HG02943 (cell line): Measurements from ENCODE around the gene SOX18.
"Not testable (repeated sequence)": the region's sequence is repeated elsewhere in the genome, so short reads cannot be mapped to it uniquely, and the experiment has no call there.

Experiments
- ATAC-seq: cut with Tn5 transposase; IDR thresholded peaks from one replicate; pipeline ENCODE4 v1.9.1; 2021; ENCODE audit warnings: mild to moderate bottlenecking, low read depth, moderate library complexity; ENCODE audit not compliant: unreplicated experiment

Gene SOX18

DNA sequence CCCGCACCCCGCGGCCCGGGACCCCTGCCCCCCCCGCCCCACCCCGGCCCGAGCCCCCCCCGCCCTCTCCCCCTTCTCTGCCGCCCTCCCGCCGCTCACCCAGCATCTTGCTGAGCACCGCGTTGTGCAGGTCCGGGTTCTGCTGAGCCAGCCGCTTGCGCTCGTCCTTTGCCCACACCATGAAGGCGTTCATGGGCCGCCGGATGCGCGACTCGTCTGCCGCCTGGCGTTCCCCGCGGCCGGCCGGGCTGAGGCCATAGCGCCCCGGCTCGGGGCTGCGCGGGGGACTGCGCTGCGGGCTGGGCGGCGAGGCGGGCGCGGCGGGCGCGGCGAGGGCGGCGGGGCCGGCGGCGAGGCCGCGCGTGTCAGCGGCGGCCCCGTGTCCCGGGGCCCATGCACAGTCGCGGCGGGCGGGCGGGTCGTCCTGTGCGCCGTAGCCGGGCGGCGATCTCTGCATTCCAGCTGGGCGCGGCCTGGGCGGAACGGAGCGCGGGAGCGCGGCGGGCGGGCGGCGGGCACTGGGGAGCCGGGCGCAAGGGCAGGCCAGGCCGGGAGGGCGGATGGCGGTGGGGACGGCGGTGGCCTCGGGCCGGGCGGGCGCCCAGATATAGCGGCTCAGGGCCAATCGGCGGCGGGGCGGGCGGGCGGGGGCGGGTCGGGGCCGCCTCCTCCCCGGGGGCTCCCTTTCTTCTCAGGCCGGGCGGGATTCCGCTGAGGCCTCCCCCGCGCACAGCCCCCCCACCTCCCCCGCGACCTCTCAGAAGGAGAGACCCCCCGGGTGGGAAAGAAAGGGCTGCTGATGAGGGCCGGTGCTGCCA is at the start of gene SOX18:
Gene SOX18, minus strand, starts transcription at position 580 of the 818 bp plus-strand sequence. Its CDS starts 123 bp downstream, at position 457.
- ATAC-seq, result no peak

DNA sequence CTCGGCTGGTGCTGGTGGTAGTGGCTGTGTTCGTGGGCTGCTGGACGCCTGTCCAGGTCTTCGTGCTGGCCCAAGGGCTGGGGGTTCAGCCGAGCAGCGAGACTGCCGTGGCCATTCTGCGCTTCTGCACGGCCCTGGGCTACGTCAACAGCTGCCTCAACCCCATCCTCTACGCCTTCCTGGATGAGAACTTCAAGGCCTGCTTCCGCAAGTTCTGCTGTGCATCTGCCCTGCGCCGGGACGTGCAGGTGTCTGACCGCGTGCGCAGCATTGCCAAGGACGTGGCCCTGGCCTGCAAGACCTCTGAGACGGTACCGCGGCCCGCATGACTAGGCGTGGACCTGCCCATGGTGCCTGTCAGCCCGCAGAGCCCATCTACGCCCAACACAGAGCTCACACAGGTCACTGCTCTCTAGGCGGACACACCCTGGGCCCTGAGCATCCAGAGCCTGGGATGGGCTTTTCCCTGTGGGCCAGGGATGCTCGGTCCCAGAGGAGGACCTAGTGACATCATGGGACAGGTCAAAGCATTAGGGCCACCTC is 49.1 kb upstream of the SOX18 start:
- ATAC-seq, result no peak

DNA sequence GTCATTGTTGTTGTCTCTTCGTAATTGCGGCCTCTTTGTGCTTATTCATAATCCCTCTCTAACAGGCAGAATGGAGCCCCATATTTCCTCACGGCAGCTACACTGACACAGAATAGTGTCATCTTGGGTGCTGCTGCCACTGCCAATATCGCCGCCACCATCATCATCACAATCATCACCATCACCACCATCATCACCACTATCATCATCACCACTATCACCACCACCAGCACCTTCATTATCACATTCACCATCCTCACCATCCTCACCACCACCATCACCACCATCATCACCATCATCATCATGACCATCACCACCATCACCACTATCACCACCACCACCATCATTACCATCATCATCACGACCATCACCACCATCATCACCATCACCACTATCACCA is 47.1 kb upstream of the SOX18 start:
- ATAC-seq, result no peak

DNA sequence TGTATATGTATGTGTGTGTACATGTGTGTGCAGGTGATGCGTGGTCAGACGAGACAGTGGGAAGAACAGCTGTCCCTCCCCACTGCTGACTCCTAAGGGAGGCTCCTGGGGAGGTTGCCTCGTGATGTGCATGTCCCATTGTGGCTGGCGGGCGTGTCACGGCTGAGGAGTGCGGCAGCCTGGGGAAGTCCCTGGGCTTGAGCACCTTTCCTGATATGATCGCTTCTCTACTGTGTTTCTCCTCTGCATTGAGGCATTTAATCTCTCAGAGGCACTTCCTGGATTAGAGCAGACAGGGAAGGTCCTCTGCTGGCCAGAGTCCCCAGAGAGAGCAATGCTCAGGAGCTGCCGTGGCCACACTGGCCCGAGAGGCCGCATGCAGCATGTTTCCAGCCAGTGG is 46.5 kb upstream of the SOX18 start:
- ATAC-seq, result no peak

DNA sequence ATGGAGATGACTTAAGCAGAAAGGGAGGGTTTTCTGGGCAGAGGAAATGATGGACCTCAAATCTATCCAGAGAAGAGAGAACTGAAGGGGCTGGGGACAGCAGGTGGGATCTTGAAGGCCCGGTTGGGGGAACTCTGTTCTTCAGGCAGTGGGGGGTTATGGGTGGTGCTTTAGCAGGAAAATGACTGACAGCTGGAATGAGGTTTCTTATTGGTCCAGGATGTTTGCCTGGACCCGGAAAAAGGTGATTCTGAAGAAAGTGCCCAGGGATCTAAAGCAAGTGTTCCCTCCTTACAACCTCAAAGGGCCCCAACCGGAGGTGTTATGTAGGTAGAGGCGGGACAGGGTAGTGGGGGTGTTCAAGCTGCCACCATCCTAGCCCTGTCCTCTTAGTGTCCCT is 46.0 kb upstream of the SOX18 start:
- ATAC-seq, result no peak

DNA sequence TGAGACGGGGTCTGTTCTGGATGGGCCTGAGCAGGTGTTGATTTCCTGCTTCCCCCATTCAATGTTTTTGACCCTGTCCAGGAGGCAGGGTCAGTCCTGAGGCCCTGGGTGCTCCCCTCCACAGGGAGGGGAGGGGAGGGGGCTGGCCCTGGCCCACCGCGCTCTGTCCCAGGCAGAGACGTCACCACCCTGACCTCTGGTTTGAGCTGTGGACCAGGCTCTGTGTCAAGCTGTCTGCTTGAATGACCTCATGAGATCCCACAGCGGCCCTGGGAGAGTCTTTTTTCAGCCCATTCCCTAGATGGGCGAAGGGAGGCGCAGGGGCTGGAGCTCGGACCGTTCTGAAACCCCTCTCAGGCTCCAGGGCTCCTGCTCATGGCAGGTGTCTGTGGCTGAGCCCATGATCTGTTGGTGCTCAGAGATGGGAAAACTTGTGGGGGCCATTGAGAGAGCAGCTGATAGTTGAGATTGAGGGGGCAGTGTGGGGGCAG is 43.6 kb upstream of the SOX18 start:
- no peak for ATAC-seq

DNA sequence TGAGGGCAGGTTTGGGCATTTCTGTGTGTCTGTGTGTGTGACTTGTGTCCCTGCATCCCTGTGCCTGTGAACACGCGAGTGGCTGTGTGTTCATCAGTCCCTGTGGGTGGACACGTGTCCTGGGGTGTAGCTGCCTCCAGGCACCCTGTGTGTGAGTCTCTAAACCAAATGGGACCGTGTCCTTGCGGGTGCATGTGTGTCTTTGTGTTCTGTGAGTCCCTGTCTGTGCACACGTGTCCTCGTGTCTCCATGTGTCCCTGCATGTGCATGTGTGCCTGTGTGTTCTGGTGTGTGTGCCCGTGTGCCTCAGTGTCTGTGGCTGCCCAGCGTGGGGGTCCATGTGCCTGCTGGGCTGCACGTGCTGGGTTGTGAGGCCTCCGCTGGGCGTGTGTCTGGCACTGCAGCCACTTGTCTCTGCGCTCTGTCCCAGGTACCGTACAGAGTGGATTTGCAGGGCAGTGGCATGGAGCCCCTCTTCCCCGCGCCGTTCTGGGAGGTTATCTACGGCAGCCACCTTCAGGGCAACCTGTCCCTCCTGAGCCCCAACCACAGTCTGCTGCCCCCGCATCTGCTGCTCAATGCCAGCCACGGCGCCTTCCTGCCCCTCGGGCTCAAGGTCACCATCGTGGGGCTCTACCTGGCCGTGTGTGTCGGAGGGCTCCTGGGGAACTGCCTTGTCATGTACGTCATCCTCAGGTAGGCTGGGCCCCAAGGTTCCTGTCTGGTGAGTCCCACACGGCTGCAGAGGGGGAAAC is 43.0 kb upstream of the SOX18 start:
- no peak for ATAC-seq

DNA sequence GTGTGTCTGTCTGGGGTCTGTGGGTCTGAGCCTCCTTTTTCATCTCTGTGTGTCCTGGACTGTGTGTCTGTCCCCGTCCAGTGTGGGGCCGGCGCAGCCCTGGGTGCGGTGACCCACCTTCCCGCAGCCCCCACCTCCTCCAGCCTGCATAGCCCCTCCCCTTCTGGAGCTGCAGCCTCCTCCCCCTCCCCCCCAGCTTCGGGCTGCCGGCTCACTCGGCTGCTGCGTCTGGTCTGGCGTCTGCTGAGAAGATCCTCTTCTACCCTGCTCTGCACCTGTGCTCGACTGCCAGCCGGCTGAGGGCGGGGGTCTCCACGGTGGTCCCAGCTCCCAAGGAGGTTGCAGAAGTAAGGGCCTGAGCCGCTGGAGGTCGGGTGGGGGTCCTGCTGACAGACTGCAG is 42.3 kb upstream of the SOX18 start:
- no peak for ATAC-seq

DNA sequence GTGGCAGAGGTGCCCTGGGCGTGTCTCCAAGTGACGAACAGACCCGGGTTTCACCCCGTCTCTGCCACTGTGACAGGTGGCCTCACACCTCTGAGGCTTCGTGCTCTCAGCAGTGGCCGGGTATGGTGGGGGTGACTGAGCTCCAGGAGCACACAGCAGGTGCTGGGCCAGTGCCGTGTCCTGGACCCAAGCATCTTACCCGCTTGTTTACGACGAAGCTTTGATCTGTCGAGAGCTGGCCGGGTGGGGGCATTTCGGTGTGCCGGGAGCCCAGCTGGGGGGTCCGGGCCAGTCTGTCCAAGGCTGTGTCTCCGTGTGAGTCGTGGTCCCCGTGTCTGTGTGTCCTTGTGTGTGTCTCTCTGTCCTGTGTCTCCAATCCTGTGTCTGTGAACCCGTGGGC is 41.9 kb upstream of the SOX18 start:
- no peak for ATAC-seq

DNA sequence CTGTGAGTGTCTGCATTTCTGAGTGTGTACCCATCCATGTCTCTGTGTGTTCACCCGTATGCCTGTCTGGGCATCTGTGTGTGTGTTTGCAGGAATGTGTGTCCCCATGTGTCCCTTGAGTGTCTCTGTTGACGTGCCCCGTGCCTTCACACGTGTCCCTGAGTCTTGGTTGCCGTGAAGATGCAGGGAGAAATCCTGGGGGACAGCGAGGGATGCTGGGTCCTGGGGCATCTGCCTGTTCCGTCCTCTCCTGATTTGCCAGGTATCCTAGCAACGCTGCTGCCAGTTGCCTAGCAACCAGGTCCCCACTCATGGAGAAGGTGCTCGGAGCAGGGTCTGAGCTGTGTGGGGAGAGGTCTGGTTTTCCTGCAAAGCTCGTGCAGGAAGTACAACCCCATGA is 40.7 kb upstream of the SOX18 start:
- ATAC-seq, result no peak

DNA sequence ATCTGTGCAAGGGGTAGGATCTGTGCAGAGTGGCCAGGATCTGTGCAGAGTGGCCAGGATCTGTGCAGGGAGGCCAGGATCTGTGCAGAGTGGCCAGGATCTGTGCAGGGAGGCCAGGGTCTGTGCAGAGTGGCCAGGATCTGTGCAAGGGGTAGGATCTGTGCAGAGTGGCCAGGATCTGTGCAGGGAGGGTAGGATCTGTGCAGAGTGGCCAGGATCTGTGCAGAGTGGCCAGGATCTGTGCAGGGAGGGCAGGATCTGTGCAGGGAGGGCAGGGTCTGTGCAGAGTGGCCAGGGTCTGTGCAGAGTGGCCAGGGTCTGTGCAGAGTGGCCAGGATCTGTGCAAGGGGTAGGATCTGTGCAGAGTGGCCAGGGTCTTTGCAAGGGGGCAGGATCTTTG is 39.1 kb upstream of the SOX18 start:
- not testable (repeated sequence) for ATAC-seq

DNA sequence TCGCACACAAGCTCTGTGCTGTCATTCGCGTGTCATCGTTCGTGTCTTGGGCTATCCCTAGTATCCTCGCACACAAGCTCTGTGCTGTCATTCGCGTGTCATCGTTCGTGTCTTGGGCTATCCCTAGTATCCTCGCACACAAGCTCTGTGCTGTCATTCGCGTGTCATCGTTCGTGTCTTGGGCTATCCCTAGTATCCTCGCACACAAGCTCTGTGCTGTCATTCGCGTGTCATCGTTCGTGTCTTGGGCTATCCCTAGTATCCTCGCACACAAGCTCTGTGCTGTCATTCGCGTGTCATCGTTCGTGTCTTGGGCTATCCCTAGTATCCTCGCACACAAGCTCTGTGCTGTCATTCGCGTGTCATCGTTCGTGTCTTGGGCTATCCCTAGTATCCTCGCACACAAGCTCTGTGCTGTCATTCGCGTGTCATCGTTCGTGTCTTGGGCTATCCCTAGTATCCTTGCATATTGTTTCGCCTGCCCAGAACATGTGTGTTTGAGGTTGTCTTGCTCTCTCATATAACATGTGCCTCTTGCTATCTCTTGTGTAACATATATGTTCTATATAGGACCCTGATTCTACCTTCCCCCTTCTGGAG is 37.9 kb upstream of the SOX18 start:
- not testable (repeated sequence) for ATAC-seq

DNA sequence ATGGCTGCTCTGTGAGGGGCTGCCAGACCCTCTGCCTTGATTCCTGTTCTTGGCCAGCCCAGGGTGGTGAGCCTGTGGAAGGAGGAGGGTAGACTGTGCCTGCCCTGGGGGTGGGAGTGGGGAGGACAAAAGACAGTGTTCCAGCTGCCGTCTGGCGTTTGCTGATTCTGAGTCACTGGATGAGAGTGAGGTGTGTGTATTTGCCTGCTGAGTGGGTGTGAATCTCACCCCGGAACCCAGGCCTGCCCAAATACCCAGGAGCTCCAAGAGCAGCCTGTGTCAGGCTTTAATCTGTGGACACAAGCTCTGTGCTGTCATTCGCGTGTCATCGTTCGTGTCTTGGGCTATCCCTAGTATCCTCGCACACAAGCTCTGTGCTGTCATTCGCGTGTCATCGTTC is 37.4 kb upstream of the SOX18 start:
- no peak for ATAC-seq

DNA sequence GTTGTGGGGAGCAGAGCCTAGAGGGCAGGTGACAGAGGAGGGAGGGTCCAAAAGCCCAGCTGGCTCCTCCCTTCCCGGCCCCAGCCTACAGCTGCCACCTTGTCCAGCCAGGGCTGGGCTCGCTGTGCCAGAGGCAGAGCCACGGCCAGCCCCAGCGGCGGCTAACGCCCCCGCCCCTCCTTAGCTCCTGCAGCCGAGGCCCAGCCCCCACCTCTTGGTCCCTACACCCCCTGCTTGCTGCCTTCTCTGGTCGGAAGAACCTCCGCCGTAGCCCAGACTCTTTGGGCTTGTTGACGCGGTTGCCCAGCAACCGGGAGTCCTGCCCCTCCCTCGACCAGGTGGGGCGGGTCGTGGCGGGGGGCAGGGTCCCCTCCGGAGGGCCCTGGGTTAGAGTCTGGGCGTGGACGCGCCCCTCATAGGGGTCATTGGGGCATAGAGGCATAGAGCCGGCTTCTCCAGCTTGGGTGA is 35.3 kb upstream of the SOX18 start:
- no peak for ATAC-seq

DNA sequence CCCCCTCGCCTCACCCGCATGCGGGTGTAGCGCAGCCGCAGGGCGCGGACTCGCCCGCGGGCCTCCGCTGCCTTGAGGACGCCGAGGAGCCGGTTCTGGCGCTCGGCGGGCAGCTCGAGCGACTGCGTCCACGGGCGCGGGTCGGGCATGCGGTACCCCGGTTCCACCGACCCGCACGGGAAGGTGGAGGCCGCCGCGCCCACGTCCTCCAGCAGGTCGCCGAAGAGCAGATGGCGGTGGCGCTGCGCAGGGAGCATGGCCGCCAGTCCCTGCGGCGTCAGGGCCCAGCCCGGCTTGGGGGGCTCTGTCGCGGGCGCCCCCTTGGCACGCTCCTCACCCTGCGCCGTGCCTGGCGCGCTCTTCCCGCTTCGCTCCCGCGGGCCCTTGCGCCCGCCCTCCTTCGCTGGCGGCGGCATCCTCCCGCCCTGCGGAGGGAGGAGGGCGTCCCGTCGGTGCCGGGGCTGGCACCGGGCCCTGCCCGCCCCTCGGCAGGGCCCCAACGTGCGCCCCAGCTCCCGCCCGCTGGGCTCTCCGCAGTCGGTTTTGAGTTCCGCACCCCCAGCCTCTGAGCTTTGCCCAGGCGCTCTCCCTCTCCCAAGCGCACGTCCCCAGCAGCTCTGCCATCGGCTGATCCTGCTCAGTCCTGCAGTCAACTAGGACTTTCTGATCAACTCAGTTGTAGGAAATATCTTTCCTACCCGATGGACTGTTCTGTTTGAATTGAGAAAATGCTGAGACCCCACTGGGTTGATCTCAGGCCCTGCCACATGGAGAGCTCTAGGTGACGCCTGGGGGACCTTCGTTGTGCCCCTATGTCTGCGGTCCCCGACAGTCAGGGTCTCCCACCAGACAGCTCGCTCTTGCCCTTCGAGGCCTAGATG is 34.6 kb upstream of the SOX18 start, which contains the start of gene LKAAEAR1:
Gene LKAAEAR1, minus strand, starts transcription at position 595 of the 881 bp plus-strand sequence. Its CDS starts 179 bp downstream, at position 416.
- no peak for ATAC-seq

DNA sequence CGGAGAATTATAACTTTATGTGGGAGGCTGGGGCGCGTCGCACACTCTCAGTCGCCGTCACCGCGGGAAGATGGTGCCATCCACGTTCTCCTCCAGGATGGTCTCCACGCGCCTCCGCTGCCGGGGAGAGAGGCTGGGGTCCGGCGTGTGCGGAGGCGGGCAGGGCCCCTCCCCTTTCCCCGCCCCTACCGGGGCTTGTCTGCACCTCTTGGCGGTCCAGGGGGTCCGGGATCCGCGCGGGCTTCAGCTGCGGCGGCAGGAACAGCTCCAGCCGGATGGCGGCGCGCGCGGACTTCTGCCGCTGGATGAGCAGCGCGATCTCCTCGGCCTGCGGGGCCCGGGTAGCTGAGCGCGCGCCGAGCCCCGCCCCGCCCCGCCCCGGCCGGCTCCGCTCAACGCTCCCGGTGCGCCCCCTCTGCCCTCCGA is 34.0 kb upstream of the SOX18 start:
- ATAC-seq, result no peak

DNA sequence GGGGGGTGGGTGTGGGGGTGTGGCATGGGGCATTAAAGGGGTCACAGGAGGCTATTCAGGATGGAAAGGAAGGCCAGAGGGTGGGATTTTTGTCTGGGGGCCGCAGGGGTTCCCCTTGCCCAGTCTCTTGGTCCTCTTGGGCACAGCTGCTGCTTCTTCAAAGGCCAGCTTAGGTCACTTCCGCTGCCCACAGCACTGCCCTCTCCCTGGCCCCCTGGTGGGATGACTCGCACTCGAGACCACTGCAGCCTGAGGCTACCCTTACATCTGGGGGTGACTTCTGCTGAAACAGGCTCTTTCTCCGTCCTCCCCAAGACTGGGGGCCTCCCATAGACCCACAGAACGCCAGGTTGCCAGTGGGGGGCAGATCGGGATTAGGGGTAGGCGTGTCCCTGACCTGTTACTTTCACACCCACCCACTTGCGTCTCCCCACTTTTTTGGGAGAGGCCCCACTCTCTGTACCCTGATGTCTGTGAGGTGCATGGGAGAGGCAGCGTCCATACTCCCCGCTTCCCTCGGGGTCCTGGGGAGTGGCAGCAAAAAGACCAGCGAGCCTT is 33.5 kb upstream of the SOX18 start:
- ATAC-seq, result no peak

DNA sequence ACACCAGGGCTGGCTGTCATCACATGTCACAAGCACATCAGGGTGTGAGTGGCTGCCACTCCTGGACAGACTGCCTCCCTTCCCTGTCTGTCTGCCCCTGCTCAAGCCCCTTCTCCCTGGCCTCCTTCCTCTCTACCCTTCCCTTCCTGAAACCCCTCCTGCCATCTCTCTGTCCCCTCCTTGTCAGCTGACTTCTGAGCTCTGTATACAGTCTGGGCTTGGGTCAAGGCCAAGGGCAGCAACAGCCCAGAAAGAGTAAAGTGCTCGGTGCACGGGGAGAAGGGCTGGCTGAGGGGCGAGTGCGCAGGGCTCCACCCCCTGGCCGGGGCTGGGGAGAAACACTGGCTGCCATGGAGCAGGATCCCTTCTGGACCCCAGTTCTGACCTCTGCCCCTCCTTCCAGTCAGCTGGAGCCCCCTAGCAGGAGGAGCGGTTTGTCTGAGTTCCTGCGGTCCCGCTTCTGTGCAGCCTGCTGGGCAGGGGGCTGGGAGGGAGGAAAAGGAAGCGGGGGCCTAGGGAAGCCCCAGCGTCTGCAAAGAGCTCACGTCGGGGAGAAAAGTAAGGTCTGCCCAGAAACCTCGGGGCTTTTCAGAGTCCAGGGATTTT is 32.8 kb upstream of the SOX18 start:
- ATAC-seq, result no peak

DNA sequence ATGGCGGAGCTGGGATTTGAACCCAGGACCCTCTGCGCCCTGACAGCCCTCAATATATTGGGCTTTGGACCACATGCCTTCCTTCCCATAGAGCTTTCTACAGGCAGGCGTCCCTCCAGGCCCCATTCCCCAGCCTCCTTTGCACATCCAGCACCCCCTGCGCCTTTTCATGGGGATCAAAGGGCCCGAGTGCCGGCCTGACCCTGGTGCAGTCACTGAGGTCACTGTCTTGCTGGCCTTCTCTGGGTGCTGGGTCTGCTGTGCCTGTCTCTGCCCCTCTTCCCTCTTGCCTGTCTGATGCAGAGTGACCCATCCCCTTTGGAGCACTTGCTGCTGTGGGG is 32.2 kb upstream of the SOX18 start:
- ATAC-seq, result no peak
